MM.1S (cell line): Measurements from ENCODE around the gene TP53I13.

Experiments used
- DNase-seq: peaks from one replicate; pipeline ENCODE4 v3.0.0-alpha.2; 2015
- H2AFZ ChIP-seq: fragments of 300-600 bp; sonication (generic); 2 replicates; pipeline ENCODE4 v1.6.0; 2016; ENCODE audit warnings: antibody characterized with exemption, low read length
- H3F3A ChIP-seq: fragments of 300-600 bp; sonication (generic); 2 replicates; pipeline ENCODE4 v1.6.1; 2016; ENCODE audit warnings: mild to moderate bottlenecking, antibody characterized with exemption, low read length, moderate library complexity, mixed read lengths; ENCODE audit not compliant: insufficient read depth
- H3K27ac ChIP-seq: fragments of 300-600 bp; sonication (generic); 2 replicates; pipeline ENCODE4 v1.5.1; 2016; ENCODE audit warnings: mild to moderate bottlenecking, low read length
- H3K27me3 ChIP-seq: fragments of 300-600 bp; sonication (generic); replicated peaks from 2 replicates; pipeline ENCODE4 v1.6.0; 2016; ENCODE audit warnings: low read length; ENCODE audit not compliant: insufficient read depth
- H3K36me3 ChIP-seq: fragments of 300-600 bp; sonication (generic); replicated peaks from 2 replicates; pipeline ENCODE4 v1.6.1; 2016; ENCODE audit warnings: mild to moderate bottlenecking, low read length, mixed read lengths; ENCODE audit not compliant: insufficient read depth
- H3K4me1 ChIP-seq: fragments of 300-600 bp; sonication (generic); 2 replicates; pipeline ENCODE4 v1.6.1; 2016; ENCODE audit warnings: low read length, mixed read lengths
- H3K4me2 ChIP-seq: fragments of 300-600 bp; sonication (generic); 2 replicates; pipeline ENCODE4 v1.6.0; 2016; ENCODE audit warnings: low read depth, low read length
- H3K4me3 ChIP-seq: fragments of 300-600 bp; sonication (generic); 2 replicates; pipeline ENCODE4 v1.5.1; 2016; ENCODE audit warnings: low read length, mixed read lengths
- H3K79me2 ChIP-seq: fragments of 300-600 bp; sonication (generic); 2 replicates; pipeline ENCODE4 v1.6.1; 2016; ENCODE audit warnings: mixed run types, low read length, mixed read lengths
- H3K9ac ChIP-seq: fragments of 300-600 bp; sonication (generic); 2 replicates; pipeline ENCODE4 v1.6.1; 2016; ENCODE audit warnings: low read length, mixed read lengths
- H3K9me2 ChIP-seq: fragments of 300-600 bp; sonication (generic); replicated peaks from 2 replicates; pipeline ENCODE4 v1.6.1; 2016; ENCODE audit warnings: mild to moderate bottlenecking, low read length, mixed read lengths; ENCODE audit not compliant: insufficient read depth
- H3K9me3 ChIP-seq: fragments of 300-600 bp; sonication (generic); replicated peaks from 2 replicates; pipeline ENCODE4 v1.6.1; 2016; ENCODE audit warnings: mild to moderate bottlenecking, low read length, mixed read lengths; ENCODE audit not compliant: insufficient read depth
- H4K20me1 ChIP-seq: fragments of 300-600 bp; sonication (generic); 2 replicates; pipeline ENCODE4 v1.6.1; 2016; ENCODE audit warnings: mild to moderate bottlenecking, low read length, moderate library complexity, mixed read lengths; ENCODE audit not compliant: insufficient read depth
- CTCF ChIP-seq: fragments of 300-600 bp; sonication (generic); IDR thresholded peaks from 2 replicates; pipeline ENCODE4 v1.5.1; 2016; ENCODE audit warnings: antibody characterized with exemption, low read length, mixed read lengths
- EZH2 ChIP-seq: fragments of 300-600 bp; sonication (generic); optimal IDR thresholded peaks from 2 replicates; pipeline ENCODE3; 2017; ENCODE audit warnings: low read depth, mild to moderate bottlenecking, antibody characterized with exemption, low read length, mixed read lengths
- EZH2phosphoT487 ChIP-seq: fragments of 300-600 bp; sonication (generic); IDR thresholded peaks from 2 replicates; pipeline ENCODE4 v1.6.1; 2018; ENCODE audit warnings: antibody characterized with exemption, low read length

TP53I13 gene

GRCh38 chr17:29618272-29619065 lies 50.0 kb downstream of the TP53I13 start:
- peaks cover 44% of the 10 kb centered on the region for H3K4me1 ChIP-seq
- H3K4me2 ChIP-seq = peak overlapping the region; percentile 99
- peaks cover 11% of the 10 kb centered on the region for H3K27me3 ChIP-seq
- H3F3A ChIP-seq = peaks cover 15% of the 10 kb centered on the region; the same call in 1 of the 2 replicates
- H2AFZ ChIP-seq = peak overlapping the region; percentile 89
- no peak for DNase-seq
- no peak overlapping the region for H3K27ac ChIP-seq
- no peaks in the 10 kb centered on the region for H3K36me3 ChIP-seq
- no peaks in the 10 kb centered on the region for H4K20me1 ChIP-seq
- peak overlapping the region; percentile 78 for H3K4me3 ChIP-seq
- no peaks in the 10 kb centered on the region for H3K9me3 ChIP-seq
- H3K9me2 ChIP-seq = no peaks in the 10 kb centered on the region
- peak overlapping the region; percentile 92; the same call in 1 of the 2 replicates for H3K9ac ChIP-seq
- no peaks in the 10 kb centered on the region for H3K79me2 ChIP-seq
- TF ChIP-seq EZH2 (no peak), EZH2phosphoT487 (no peak), CTCF (no peak)

GRCh38 chr17:29619251-29619650 lies 50.8 kb downstream of the TP53I13 start:
- H3K9me3 ChIP-seq = no peaks in the 10 kb centered on the region

GRCh38 chr17:29620271-29620670 lies 51.8 kb downstream of the TP53I13 start:
- no peak overlapping the region for H3K4me2 ChIP-seq

More at GRCh38 chr17:29619251-29619650, 50.8 kb downstream of the TP53I13 start:
- Histone ChIP-seq H3K9me2 (no peaks in the 10 kb centered on the region), H4K20me1 (no peaks in the 10 kb centered on the region), H3K36me3 (no peaks in the 10 kb centered on the region), H3K4me1 (peaks cover 40% of the 10 kb centered on the region), H3K4me2 (no peak overlapping the region), H3K79me2 (no peaks in the 10 kb centered on the region), H2AFZ (no peak overlapping the region), H3K4me3 (no peak overlapping the region), H3K27me3 (peaks cover 11% of the 10 kb centered on the region), H3K9ac (no peak overlapping the region), H3F3A (peaks cover 15% of the 10 kb centered on the region; the same call in 1 of the 2 replicates), H3K27ac (no peak overlapping the region)
- DNase-seq = peak; percentile 31
- TF ChIP-seq CTCF = peak; percentile 27
- TF ChIP-seq EZH2phosphoT487 = no peak
- no peak for TF ChIP-seq EZH2

More at GRCh38 chr17:29620271-29620670, 51.8 kb downstream of the TP53I13 start:
- Histone ChIP-seq H3K4me3 (no peak overlapping the region), H3K9me3 (no peaks in the 10 kb centered on the region), H3K9me2 (no peaks in the 10 kb centered on the region), H3F3A (peaks cover 15% of the 10 kb centered on the region; the same call in 1 of the 2 replicates), H3K9ac (no peak overlapping the region), H4K20me1 (no peaks in the 10 kb centered on the region), H3K27ac (no peak overlapping the region), H3K79me2 (no peaks in the 10 kb centered on the region), H3K27me3 (peaks cover 6% of the 10 kb centered on the region), H2AFZ (no peak overlapping the region), H3K4me1 (peaks cover 32% of the 10 kb centered on the region), H3K36me3 (no peaks in the 10 kb centered on the region)
- TF ChIP-seq CTCF (no peak), EZH2 (no peak), EZH2phosphoT487 (no peak)
- DNase-seq = no peak
